Stimulated activated CD4-positive, alpha-beta T cell treated with anti-CD3 and anti-CD28 coated beads, Interleukin-4, amount 100 ng/mL, for 24 hours (primary cell): ENCODE results near the gene CNBD2.
"Not testable (repeated sequence)": the region's sequence is repeated elsewhere in the genome, so short reads cannot be mapped to it uniquely, and the experiment has no call there.

Experiments
- DNase-seq: peaks from one replicate; pipeline ENCODE4 v3.0.0-alpha.2; 2020

The CNBD2 gene

GRCh38 chr20:35967979-35968640 lies at the start of gene CNBD2:
Gene CNBD2 (plus strand): TSS chr20:35968590. CDS start chr20:35968763, 173 bp downstream.
- no peak for DNase-seq

- DNase-seq: no peak
Observed at GRCh38 chr20:35920523-35920922, 47.9 kb upstream of the CNBD2 start.

DNA sequence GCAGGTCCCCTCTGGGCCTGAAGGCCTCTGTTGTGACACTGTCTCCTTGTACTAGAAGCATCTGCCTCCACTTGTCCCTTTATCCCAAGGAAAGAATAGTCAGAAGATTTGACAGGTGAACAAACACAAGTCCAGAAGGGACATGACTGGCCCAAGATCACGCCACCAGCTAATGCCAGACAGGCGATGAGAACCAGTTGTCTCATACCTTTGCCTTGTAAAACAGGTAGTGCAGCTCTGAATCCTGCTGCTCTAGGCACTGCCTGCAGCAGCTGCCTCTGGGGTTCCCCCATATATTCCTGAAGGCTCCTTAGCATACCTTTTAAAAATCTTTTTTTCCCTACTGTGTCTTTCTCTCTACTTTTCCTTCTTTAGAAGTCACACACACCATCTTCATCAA lies 39.1 kb upstream of the CNBD2 start:
- no peak for DNase-seq

DNA sequence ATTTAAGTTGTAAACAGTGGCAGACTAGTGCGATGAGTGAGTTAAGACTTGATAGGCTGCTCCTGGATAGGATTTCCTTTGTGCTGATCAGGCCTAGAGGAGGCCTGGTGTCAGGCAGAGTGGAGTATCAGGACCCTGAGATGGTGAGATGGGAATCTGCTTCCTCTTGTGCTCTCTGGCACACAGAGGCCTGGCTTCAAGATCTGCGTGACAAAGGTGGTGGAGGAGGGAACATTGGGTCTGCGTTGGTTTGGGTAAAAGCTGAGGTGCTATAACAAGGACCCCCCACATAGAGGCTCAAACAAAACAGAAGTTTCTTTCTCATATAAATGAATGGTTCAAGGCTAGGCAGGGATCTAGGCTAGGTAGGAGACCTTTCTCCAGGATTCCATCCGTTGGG lies 34.3 kb upstream of the CNBD2 start:
- no peak for DNase-seq

- DNase-seq: no peak
Observed at GRCh38 chr20:35939264-35939663, 29.1 kb upstream of the CNBD2 start.

DNA sequence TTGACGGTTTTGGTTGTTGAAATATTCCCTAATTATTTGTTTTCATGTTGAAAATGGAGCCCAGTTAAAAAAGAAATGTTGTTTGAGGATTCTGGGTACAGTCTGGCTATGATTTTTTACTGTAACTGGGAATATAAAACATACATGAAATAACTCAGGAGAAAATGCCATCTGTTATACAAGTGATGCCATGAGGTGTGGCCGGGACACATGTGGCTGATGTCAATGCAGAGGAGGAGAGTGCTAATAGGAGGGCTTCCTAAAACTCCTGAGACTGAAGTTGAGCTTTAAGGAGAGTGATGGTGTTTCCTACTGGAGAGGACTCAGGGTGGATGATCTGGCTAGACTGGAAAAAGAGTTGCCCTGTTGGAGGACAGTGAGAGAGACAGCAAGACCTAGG lies 26.8 kb upstream of the CNBD2 start:
- no peak for DNase-seq

- DNase-seq: no peak
Observed at GRCh38 chr20:35942243-35942642, 26.1 kb upstream of the CNBD2 start.

- DNase-seq: peak; percentile 18
Observed at GRCh38 chr20:35947489-35947888, 20.9 kb upstream of the CNBD2 start.

GRCh38 chr20:35947907-35948306 lies 20.5 kb upstream of the CNBD2 start:
- no peak for DNase-seq

GRCh38 chr20:35950093-35950492 lies 18.3 kb upstream of the CNBD2 start:
- no peak for DNase-seq

GRCh38 chr20:35952080-35952479 lies 16.3 kb upstream of the CNBD2 start:
- not testable (repeated sequence) for DNase-seq

DNA sequence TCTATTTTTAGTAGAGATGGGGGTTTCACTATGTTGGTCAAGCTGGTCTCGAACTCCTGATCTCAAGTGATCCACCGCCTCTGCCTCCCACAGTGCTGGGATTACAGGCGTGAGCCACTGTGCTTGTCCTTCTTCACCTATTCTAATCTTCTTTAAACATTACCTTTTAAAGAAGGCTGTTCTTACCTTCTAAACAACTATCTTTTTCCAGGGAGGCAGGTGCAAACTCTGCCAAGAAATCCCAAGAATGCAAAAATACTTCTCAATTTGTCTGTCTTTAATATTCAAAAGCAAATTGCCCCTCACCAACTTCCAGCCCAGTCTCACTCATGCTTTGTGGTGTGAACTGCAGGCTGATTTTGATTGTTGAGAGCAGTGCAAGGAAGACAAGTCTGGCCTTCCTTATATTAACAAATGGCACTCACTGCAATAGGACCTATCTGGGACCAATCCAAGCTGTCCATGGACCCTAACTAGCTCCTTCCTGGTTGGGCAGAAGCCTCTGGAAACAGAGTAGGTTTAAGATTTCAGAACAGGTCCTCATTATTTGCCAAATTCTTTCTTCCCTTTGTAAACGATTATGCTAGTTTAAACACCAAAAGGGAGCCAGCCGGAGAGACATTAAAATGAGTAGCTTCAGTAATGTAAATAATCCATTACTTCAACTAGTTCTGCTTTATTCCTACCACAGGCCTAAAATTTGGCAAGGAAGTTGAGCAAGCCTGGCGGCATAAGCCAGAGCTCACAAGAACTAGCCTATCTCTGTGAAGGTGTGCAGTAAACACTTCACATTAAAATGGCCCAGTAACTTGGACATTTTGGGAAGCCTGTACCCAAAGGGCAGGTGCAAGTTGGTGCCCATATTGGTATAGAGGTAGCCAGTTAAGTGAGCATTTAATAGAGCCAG lies 15.7 kb upstream of the CNBD2 start:
- DNase-seq: no peak

GRCh38 chr20:35953387-35954199 lies 14.8 kb upstream of the CNBD2 start:
- peak; percentile 66 for DNase-seq

- peak; percentile 98 for DNase-seq
Observed at GRCh38 chr20:35954200-35954906, 14.0 kb upstream of the CNBD2 start, which contains the start of gene SCAND1. Gene SCAND1 (minus strand): TSS chr20:35954502. CDS start chr20:35954284, 218 bp downstream.

DNA sequence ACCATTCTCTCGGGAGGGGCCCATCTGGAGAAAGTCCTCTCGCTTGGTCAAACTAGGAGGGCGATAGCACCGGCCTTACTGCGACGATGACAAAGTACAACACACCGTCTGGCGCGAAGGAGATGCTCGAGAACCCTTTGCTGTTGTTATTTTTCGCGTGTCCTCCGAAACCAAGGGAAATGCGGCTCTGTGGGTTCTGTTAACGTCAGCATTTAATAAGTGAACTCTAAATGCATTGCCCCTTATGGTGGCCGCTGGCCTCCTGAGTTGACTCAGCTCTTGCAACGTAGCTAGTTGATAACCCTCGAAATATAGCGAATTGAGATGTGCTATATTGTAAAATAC lies 13.5 kb upstream of the CNBD2 start:
- DNase-seq: peak; percentile 30

GRCh38 chr20:35956616-35957015 lies 11.8 kb upstream of the CNBD2 start:
- DNase-seq: no peak

DNA sequence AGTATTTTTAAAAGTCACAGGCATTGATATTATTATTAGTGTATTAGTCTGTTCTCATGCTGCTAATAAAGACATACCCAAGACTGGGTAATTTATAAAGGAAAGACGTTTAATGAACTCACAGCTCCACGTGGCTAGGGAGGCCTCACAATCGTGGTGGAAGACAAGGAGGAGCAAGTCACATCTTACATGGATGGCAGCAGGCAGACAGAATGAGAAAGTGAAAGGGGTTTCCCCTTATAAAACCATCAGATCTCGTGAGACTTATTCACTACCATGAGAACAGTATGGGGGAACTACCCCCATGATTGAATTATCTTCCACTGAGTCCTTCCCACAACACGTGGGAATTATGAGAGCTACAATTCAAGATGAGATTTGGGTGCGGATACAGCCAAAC lies 9.1 kb upstream of the CNBD2 start:
- not testable (repeated sequence) for DNase-seq

GRCh38 chr20:35963878-35964277 lies 4.5 kb upstream of the CNBD2 start:
- no peak for DNase-seq

GRCh38 chr20:35968930-35969329 lies 540 bp downstream of the CNBD2 start:
- no peak for DNase-seq

DNA sequence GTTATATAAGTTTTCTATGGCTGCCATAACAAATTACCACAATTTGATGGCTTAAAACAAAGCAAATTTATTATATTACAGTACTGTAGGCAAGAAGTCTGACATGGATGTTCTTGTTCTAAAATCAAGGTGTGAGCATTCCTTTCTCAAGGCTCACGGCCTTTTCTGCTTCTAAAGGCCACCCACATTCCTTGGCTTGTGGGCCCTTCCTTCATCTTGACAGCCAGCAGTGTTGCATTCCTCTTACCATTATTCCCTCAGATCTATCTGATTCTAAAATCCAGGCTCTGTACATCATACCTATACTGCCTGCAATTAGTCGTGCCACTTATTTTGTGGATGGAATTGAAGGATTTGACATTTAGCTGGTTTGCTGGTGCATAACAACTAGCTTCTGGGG lies 3.6 kb downstream of the CNBD2 start:
- no peak for DNase-seq

DNA sequence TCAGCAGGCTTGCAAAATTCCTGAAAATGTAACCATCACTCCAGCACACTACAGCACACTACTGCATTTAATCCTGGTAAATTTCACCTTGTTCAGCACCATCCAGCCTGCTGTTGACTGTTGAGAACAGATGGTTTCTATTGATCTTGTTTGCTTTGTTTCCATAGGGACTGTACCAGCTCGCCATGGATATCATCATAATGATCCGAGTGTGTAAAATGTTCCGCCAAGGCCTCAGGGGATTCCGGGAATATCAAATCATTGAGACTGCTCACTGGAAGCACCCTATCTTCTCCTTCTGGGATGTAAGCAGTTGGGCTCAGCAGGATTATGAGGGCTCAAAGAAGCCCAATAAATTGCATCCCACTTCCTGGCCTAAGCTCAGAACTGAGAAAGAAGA lies 4.1 kb downstream of the CNBD2 start:
- DNase-seq: no peak

- DNase-seq: no peak
Observed at GRCh38 chr20:35974256-35974655, 5.9 kb downstream of the CNBD2 start.
